LHCN-M2 (cell line): ENCODE measurements around the gene NOL3. TPM values are rescaled to one million over a fixed set of nuclear protein-coding genes. Genes with fewer than 3 reads are reported as not detected.

Source experiments
- DNase-seq: peaks from one replicate; pipeline ENCODE4 v3.0.0-alpha.2; 2012; ENCODE audit warnings: low read depth
- total RNA-seq: library from RNA; depleted of rRNA; stranded (reverse); fragments of >200 nt; gene quantifications from 2 replicates; pipeline ENCODE4 v1.2.3, GENCODE V29; 2014; rRNA removed

Gene NOL3
- total RNA-seq, 1 experiment from 2014 or later = 58.0 TPM

DNA sequence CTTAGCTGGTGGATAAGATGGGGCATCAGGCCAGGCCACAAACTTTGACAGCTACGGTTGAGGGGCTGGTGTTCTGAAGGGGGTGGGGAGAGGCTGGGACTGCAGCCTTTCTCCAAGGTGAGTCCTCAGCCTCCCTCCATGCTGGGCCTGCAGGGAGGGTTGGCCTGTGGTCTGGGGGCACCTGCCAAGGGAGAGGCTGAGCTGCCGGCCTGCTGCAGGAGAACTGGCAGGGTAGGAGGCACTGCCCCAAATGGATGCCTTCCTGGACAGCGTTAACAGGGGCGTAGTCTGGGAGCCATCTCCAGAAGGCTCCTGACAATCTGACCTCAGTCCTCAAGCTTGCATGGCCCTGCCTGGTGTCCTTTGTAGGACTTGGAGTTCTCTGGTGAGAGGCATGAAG lies 33.7 kb downstream of the NOL3 start:
- DNase-seq = no peak

DNA sequence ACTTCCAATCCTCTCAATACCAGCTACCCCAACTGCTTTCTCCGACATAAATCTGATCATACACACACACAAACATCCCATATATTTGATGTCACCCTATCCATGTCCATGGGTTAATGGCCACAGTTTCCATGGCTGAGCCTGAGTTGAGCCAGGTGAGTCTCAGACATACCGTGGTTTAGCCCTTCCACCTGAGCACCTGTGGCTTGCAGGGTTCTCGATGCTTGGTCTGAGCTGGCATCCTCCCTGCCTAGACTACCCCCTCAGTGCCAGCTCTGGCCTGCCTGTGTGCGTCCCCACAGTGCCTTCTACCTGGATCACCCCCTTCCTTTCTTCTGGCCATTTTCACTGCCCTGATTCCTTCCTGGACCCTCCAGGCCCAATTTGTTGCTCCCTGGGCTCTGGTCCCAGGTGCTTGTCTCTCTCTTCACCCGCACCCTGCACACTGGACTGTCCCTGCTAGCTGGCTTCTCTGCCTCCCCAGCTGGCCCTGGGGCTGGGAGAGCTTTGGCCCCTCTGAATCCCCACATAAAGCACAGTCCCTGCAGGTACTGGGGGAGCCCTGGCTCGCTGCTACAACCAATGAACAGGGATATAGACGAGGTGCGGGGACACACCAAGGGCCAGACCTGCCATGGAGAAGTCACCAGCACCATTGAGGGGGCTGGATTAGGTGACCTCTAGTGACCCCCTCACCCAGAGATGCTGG lies 35.9 kb downstream of the NOL3 start:
- no peak for DNase-seq

DNA sequence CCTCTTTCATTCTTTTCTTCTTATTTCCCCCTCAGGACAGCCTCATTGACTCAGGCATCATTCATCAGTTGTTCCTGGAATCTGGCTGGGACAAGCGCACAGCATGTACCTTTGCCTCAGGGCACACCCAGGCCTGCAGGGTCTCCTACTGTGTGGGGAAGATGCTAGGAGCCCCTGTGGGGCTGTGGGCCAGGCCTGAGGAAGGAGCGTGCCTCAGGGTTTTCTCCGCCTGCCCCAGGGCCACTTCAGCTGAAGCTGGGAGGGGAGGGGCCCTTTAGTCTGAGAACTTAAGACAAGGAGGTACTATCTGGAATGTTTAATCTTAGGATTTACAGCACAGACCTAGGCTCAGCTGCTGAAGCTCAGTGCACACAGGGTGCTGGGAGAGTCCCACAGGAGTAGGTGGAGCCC lies 36.5 kb downstream of the NOL3 start:
- DNase-seq = no peak

DNA sequence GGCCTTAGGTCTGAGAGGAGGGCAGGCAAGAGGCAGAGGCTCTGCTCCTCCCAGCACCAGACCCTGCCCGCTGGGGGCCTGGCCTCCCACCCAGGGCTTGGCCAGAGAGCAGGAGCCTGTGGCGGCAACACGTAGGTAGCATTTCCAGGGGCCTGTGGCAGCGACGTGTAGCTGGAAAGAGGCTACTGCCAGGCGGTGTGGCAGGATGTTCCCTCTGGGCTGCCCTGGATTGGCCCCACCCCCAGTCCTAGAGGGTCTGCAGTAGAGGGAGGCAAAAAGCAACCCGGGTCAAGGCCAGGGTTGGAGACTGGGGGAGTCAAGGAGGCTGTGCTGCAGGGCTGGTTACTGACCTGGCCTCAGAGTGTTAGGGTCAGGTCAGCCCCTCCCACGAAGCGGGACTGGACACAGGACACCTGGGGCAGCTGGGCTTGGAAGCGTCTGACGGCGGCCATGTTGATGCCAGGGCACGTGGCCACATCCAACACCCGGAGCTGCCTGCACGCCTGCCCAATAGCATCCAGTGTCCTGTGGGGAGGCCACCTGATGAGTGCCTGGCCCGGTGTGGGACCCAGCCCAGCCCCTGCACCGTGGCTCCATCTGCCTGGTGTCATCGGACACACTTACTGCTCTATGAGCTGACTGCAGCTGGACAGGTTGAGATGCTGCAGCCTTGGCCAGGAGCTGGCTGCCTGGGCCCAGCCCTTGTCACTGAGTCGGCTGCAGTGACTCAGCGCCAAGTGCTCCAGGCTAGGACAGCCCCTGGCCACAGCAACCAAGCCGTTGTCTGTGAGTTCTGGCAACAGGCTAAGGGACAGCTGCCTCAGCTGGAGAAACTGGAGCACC lies 37.1 kb downstream of the NOL3 start:
- peak; percentile 63 for DNase-seq

DNA sequence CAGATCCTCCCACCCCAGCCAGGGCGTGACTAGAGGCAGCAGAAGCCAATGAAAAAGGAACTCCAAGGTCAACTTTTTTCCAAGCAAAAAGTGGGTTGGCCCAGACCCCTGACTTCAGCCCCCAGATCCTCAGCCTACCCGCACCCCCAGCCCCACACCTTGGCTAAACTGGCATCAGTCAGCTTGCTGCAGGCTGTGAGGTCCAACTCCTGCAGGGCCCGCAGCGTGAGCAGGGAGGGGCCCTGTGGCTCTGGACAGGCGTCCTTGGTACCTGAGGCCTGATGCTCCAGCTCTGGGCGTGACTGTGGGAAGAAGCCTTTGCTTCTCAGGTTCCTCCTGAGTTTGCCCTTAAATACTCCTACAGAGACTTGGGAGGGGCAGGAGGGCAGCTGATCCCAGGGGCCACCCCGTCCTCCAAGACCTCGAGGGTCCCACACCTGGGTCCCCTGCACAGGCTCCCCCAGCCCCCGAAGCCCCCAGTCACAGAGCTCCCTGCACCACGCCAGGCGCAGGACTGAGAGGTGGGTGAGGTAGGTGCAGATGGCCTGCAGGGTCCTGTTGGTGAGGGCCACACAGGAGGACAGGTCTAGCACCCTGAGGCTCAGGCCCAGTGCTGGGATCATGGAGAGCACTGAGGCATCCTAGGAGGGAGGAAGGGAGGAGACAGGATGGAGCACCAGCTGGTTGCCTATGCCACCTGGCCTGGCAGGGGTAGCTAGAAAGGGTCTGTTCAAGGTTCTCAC lies 38.0 kb downstream of the NOL3 start:
- no peak for DNase-seq

DNA sequence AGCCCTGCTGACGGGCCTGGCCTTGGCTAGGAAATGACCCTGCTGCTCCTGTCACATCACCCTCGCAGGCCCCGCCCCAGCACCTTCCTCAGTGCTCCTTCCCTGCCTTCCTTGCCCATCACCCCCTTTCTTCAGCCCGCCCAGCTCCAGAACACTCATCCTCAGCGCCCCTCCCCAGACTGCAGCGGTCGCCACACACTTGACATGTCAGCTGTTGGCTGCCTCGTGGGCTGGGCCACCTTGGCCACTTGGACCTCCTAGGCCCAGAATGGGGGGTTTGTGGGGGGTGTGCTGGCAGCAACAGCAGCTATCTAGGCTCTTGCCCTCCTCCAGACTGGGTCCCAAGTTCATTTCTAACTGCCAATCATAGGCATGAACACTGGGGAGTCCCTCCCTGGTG lies 39.2 kb downstream of the NOL3 start:
- DNase-seq = no peak

DNA sequence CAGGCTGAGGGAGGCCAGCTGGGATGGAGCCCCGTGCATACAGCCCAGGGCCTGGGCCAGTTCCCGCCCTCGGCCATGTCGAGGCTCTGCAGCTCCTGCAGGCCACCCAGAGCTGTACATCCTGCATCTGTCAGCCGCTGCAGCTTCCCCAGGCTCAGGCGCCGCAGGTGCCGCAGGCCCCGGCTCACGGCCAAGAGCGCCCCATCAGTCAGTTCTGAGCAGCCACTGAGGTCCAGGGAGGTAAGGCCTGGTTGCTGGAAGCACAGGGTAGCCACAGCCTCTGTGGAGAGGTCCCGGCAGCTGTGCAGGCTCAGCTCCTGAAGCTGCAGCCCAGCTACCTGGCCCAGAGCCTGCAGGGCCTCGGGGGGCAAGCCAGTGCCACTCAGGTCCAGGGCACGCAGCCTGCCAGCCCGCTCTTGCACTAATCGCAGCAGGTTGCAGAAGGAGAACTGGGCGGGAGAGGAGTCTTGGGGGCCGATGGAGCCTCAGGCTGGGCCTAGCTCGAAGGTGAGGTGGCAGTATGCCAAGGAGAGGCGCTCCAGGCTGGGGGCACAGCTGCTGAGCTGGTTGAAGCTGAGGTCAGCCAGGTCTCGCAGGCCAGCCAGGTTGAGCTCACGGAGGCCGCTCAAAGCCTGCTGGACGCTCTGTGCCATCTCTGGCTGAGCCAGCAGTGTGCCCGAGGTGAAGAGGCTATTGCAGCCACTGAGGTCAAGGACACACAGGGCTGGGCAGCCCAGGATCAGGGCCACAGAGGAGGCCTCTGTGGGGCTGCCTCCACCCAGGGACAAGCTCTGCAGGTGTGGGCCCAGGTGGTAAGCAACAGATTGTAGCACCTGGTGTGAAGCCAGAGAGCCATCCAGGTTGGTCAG lies 40.0 kb downstream of the NOL3 start:
- no peak for DNase-seq

DNA sequence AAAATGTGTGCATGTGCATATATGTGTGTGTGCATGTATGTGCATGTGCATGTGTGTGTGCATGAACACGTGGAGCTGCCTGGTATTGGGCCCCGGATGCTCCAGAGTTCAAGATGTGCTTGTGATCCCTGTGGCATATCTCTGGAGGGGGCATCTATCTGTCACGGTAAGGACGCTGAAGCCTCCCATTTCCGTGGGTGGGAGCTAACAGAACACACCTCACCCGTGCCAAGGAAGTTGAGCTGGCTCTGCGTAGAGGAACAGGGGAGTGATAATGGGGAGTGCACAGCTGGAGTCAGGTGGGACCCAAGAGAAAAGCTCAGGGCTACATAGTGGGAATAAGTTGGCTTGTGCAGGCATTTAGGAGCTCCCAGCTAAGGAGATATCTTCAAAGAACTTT lies 41.3 kb downstream of the NOL3 start:
- no peak for DNase-seq

DNA sequence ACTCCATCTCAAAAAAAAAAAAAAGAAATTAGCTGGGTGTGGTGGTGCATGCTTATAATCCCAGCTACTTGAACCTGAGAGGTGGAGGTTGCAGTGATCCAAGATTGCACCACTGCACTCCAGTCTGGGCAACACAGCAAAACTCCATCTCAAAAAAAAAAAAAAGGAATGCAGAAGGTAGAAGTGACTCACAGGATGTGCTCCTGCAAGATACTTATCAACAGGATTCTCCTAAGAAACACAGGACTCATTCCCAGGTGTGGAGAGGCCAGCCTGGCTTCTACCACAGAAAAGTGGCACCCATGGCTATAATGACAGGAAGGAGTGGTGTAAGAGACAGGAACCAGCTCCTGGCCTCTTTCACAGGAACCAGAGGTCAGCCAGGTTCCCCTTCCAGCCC lies 42.4 kb downstream of the NOL3 start:
- DNase-seq = no peak

DNA sequence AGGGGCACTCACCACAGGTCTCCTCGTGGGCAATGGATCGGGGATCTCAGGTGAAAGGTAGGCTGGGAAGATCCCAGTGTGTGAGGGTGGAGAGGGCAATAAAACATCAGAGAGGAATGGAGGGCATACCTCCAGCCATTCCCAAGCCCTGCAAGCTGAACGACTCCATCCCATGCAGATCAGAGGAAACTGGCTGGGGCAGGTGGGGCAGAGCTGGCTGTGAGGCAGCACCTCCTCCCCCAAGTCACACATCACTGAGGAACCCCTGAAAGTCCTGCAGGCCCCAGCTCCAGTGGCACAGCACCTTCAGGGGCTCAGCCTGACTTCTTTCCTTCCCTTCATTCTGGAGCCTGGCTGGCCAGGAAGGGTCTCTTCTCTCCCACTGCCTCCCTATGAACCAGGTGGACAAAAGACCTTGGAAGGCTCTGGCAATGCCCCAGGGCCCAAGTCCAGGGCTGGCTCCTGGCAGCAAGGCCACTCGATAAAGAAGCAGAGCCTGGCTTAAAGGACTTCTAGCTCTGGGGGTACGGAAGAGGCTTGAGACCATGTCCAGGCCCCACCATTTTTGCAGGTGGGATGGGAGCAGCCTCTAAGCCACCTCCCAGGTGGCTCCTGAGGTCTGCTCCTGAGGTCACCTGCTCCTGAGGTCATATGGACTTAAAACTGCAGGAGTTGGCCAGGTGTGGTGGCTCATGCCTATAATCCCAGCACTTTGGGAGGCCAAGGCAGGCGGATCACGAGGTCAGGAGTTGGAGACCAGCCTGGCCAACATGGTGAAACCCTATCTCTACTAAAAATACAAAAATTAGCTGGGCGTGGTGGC lies 43.1 kb downstream of the NOL3 start:
- no peak for DNase-seq

DNA sequence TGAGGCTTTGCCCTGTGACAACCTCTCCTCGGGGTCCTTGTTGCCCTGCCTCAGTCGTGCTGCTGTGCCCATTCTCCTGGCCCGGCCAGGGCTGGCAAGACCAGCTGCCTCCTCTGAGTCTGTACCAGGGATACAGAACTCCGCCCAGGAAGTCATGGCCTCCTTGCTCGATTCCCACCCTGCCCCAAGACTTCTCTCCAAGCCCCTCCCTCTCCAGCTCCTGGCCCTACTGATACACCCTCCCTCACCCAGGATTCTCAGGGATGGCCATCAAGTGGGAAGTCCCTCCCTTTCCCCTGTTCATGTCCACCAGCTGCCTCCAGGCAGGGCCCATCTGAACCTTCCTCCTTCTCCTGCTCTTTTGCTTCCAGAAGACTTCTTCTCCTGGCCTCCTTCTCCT lies 45.4 kb downstream of the NOL3 start:
- DNase-seq = no peak

DNA sequence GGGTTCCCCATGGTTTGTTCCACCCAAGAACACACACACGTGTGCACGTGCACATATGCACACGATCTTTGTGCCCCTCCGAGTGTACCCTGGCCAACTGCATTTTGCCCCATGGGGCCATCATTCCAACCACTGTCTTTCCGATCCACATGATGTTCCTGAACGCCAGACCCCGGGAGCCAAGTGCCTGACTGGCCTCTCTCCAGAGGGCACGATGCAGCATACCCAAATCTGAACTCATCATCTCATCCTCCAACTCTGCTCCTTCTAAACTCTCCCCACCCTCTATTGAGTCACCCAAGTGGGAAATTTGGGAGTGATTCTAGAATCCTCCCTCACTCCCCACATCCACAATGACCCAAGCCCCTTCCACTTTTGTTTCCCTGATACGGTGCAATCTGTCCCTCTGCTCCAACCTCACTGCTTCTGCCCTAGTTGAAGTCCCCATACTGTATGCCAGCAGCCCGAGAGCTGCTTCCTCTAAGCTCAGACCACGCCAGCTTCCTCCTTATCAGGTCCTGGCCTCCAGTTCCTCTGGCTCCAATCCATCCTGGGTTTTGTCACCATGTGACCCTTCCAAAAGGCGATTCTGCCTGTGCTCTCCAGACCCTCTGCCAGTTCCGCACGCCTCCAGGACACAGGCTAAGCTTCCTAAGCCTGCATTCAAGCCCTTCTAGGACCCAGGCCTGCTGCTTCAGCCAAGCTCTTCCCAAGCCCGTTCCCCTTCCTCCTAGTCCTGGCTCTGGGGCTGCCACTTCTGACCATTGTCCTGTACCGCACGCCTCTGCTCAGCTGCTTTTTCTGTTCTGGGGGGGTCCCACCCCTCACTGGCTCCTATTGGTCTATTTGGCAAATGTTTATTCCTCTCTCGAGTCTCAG lies 46.5 kb downstream of the NOL3 start:
- DNase-seq = no peak

DNA sequence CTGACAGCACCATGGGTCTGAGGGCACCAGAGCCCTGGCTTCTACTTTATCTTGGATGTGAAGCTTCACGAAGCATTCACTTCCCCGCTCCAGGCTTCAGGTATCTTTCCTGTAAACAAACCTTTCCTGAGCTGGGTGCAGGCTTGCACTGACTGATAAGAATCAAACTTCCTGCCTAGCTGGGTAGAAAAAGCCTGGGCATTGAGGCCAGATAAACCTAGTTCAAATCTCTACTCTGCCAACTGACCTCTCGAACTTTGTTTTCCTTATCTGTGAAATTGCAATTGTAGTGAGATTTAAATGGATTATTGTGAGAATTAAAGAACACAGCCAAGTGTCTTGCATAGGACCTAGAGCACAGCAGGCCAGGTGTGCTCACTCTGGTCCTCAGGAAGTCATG lies 53.7 kb downstream of the NOL3 start:
- DNase-seq = no peak

Other genes starting within 250 kb of the NOL3 start
- 1.1 and 1.7 TPM in 2 replicates for gene RRAD, start 245.0 kb upstream of the NOL3 start, total RNA-seq
- gene CIAO2B, start 236.1 kb upstream of the NOL3 start, total RNA-seq = 147 and 148 TPM in 2 replicates
- 45.8 and 53.4 TPM in 2 replicates for gene CES2, start 235.0 kb upstream of the NOL3 start, total RNA-seq
- 0.75 and 0.96 TPM in 2 replicates for gene CES3, start 209.3 kb upstream of the NOL3 start, total RNA-seq
- 0.06 and 0.77 TPM in 2 replicates for gene CES4A, start 181.9 kb upstream of the NOL3 start, total RNA-seq
- gene CBFB, start 141.4 kb upstream of the NOL3 start, total RNA-seq = 121 and 123 TPM in 2 replicates
- 16.1 and 24.3 TPM in 2 replicates for gene PHAF1, start 60.6 kb upstream of the NOL3 start, total RNA-seq
- gene B3GNT9, start 19.5 kb upstream of the NOL3 start, total RNA-seq = 75.5 and 85.0 TPM in 2 replicates
- 31.2 and 46.0 TPM in 2 replicates for gene TRADD, start 10.6 kb upstream of the NOL3 start, total RNA-seq
- gene FBXL8, start 10.6 kb upstream of the NOL3 start, total RNA-seq = 24.5 and 32.5 TPM in 2 replicates
- 19.4 and 29.1 TPM in 2 replicates for gene HSF4, start 5.8 kb upstream of the NOL3 start, total RNA-seq
- gene MATCAP1, start 13.4 kb downstream of the NOL3 start, total RNA-seq = 21.5 and 25.8 TPM in 2 replicates
- 5.1 and 10.3 TPM in 2 replicates for gene EXOC3L1, start 19.6 kb downstream of the NOL3 start, total RNA-seq
- 126 and 153 TPM in 2 replicates for gene E2F4, start 21.6 kb downstream of the NOL3 start, total RNA-seq
- gene ELMO3, start 28.6 kb downstream of the NOL3 start, total RNA-seq = 1.8 and 1.9 TPM in 2 replicates
- gene TMEM208, start 56.6 kb downstream of the NOL3 start, total RNA-seq = 32.0 and 43.3 TPM in 2 replicates
- 27.0 and 29.7 TPM in 2 replicates for gene FHOD1, start 76.9 kb downstream of the NOL3 start, total RNA-seq
- gene SLC9A5, start 78.4 kb downstream of the NOL3 start, total RNA-seq = 0.98 and 1.3 TPM in 2 replicates
- 0.32 and 0.57 TPM in 2 replicates for gene PLEKHG4, start 109.0 kb downstream of the NOL3 start, total RNA-seq
- not detected in 2 replicates for gene KCTD19, start 156.2 kb downstream of the NOL3 start, total RNA-seq
- not detected in 2 replicates for gene LRRC36, start 156.3 kb downstream of the NOL3 start, total RNA-seq
- 11.9 and 17.6 TPM in 2 replicates for gene TPPP3, start 223.0 kb downstream of the NOL3 start, total RNA-seq
- 9.9 and 13.5 TPM in 2 replicates for gene ZDHHC1, start 245.9 kb downstream of the NOL3 start, total RNA-seq